Measurements from ENCODE around the gene SNX27. TPM values are rescaled to one million over a fixed set of nuclear protein-coding genes. Genes with fewer than 3 reads are reported as not detected.

The SNX27 gene
- total and polyA plus RNA-seq, 10 of the 15 experiments (the other 5 are each of a cell fraction or from before 2014, with no cell fraction given): 3.8 to 21.8 (median 12.5) TPM

- no peak for TF ChIP-seq PBX3 (IDR thresholded peaks at IDR 0.05; ENCODE audit: insufficient replicate concordance, low read depth, low read length)
- TF ChIP-seq EGR1 (IDR thresholded peaks at IDR 0.05; ENCODE audit: borderline replicate concordance in 1 of 2, low read depth in 2 of 2, low read length in 2 of 2): no peak
- no peak for TF ChIP-seq IKZF2 (IDR thresholded peaks at IDR 0.05)
- no peak for TF ChIP-seq NR2F1 (conservative IDR thresholded peaks at IDR 0.05)
- no peak for TF ChIP-seq PML (IDR thresholded peaks at IDR 0.05; ENCODE audit: low read length)
These were observed 49.2 kb upstream of the SNX27 start (continued) for GRCh38 chr1:151562661-151563060.

- Histone ChIP-seq H2AFZ (ENCODE audit: control insufficient read depth, low read depth, low read length) (no peak overlapping the region), H3K4me2 (ENCODE audit: control insufficient read depth, insufficient read depth) (no peak overlapping the region), H3K9me3 (replicated peaks; ENCODE audit: control insufficient read depth, insufficient read depth, low read length) (no peaks in the 10 kb centered on the region), H3K36me3 (ENCODE audit: control insufficient read depth in 2 of 2, insufficient read depth in 2 of 2, low read length in 1 of 2) (no peaks in the 10 kb centered on the region), H3K27ac (ENCODE audit: control insufficient read depth, insufficient read depth) (no peak overlapping the region), H3K79me2 (ENCODE audit: control insufficient read depth, insufficient read depth, low read length) (no peaks in the 10 kb centered on the region), H3K4me3 (no peak overlapping the region), H3K9ac (ENCODE audit: control insufficient read depth, insufficient read depth, low read length) (no peak overlapping the region), H3K27me3 (replicated peaks in 1 of 2; ENCODE audit: control insufficient read depth in 2 of 2, insufficient read depth in 2 of 2, low read length in 1 of 2) (no peaks in the 10 kb centered on the region), H3K4me1 (ENCODE audit: control insufficient read depth, insufficient read depth, low read length) (no peaks in the 10 kb centered on the region), H4K20me1 (ENCODE audit: control insufficient read depth, insufficient read depth) (no peaks in the 10 kb centered on the region)
- DNase-seq (ENCODE audit: low read depth, low spot score): no peak
- in situ Hi-C loops (cut with MboI) (no loop called here), intact Hi-C loops (cut with micrococcal nuclease; ENCODE audit: unreplicated experiment) (no loop called here)
- RAD21 ChIA-PET (ENCODE audit: unreplicated experiment): no interaction called here
- 2% methylated on average over 2 of the region's 2 CpGs for WGBS (ENCODE audit: insufficient coverage, insufficient replicate concordance, low lambda C conversion rate, missing lambda C conversion rate)
- BruUV-seq (replicated peaks): no TSS peak
- POLR2A ChIA-PET: no interaction called here
- SMC1A ChIA-PET (ENCODE audit: uncharacterized antibody, unreplicated experiment): no interaction called here
- no peak for ATAC-seq
- CTCF ChIA-PET: no interaction called here
- no peak for FAIRE-seq
- TF ChIP-seq TCF12 (IDR thresholded peaks at IDR 0.05; ENCODE audit: low read depth, low read length) (no peak), NFYA (IDR thresholded peaks at IDR 0.05; ENCODE audit: borderline replicate concordance, low read depth, low read length) (no peak), TBL1XR1 (IDR thresholded peaks at IDR 0.05; ENCODE audit: low read depth, low read length) (no peak), IKZF2 (IDR thresholded peaks at IDR 0.05) (no peak), RAD51 (IDR thresholded peaks at IDR 0.05) (no peak), SMARCA5 (IDR thresholded peaks at IDR 0.05) (no peak), KLF5 (IDR thresholded peaks at IDR 0.05; ENCODE audit: partially characterized antibody) (no peak), STAT3 (IDR thresholded peaks at IDR 0.05; ENCODE audit: low read depth, low read length) (no peak), JUNB (IDR thresholded peaks at IDR 0.05) (no peak), SMAD1 (IDR thresholded peaks at IDR 0.05; ENCODE audit: low read depth, partially characterized antibody) (no peak)
- TF ChIP-seq, protein P1, sequence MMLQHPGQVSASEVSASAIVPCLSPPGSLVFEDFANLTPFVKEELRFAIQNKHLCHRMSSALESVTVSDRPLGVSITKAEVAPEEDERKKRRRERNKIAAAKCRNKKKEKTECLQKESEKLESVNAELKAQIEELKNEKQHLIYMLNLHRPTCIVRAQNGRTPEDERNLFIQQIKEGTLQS (IDR thresholded peaks at IDR 0.05; ENCODE audit: borderline replicate concordance, extremely low read depth, low read depth, low read length): no peak
- TF ChIP-seq, protein P2, sequence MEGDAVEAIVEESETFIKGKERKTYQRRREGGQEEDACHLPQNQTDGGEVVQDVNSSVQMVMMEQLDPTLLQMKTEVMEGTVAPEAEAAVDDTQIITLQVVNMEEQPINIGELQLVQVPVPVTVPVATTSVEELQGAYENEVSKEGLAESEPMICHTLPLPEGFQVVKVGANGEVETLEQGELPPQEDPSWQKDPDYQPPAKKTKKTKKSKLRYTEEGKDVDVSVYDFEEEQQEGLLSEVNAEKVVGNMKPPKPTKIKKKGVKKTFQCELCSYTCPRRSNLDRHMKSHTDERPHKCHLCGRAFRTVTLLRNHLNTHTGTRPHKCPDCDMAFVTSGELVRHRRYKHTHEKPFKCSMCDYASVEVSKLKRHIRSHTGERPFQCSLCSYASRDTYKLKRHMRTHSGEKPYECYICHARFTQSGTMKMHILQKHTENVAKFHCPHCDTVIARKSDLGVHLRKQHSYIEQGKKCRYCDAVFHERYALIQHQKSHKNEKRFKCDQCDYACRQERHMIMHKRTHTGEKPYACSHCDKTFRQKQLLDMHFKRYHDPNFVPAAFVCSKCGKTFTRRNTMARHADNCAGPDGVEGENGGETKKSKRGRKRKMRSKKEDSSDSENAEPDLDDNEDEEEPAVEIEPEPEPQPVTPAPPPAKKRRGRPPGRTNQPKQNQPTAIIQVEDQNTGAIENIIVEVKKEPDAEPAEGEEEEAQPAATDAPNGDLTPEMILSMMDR (IDR thresholded peaks at IDR 0.05 in 2 of 3, conservative IDR thresholded peaks at IDR 0.05 in 1 of 3; ENCODE audit: control insufficient read depth in 2 of 3, extremely low read depth in 1 of 3, insufficient read depth in 1 of 3, low read depth in 3 of 3, low read length in 3 of 3): no peak
- TF ChIP-seq, protein P3, sequence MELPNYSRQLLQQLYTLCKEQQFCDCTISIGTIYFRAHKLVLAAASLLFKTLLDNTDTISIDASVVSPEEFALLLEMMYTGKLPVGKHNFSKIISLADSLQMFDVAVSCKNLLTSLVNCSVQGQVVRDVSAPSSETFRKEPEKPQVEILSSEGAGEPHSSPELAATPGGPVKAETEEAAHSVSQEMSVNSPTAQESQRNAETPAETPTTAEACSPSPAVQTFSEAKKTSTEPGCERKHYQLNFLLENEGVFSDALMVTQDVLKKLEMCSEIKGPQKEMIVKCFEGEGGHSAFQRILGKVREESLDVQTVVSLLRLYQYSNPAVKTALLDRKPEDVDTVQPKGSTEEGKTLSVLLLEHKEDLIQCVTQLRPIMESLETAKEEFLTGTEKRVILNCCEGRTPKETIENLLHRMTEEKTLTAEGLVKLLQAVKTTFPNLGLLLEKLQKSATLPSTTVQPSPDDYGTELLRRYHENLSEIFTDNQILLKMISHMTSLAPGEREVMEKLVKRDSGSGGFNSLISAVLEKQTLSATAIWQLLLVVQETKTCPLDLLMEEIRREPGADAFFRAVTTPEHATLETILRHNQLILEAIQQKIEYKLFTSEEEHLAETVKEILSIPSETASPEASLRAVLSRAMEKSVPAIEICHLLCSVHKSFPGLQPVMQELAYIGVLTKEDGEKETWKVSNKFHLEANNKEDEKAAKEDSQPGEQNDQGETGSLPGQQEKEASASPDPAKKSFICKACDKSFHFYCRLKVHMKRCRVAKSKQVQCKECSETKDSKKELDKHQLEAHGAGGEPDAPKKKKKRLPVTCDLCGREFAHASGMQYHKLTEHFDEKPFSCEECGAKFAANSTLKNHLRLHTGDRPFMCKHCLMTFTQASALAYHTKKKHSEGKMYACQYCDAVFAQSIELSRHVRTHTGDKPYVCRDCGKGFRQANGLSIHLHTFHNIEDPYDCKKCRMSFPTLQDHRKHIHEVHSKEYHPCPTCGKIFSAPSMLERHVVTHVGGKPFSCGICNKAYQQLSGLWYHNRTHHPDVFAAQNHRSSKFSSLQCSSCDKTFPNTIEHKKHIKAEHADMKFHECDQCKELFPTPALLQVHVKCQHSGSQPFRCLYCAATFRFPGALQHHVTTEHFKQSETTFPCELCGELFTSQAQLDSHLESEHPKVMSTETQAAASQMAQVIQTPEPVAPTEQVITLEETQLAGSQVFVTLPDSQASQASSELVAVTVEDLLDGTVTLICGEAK (IDR thresholded peaks at IDR 0.05; ENCODE audit: borderline replicate concordance): no peak
These were observed 48.5 kb upstream of the SNX27 start for GRCh38 chr1:151563376-151563775.
